Liver (tissue), 9 donors: ENCODE results near the gene CDC42. TPM values are rescaled to one million over a fixed set of nuclear protein-coding genes. Genes with fewer than 3 reads are reported as not detected.

ENCODE experiments used
- DNase-seq: peaks from one replicate; pipeline ENCODE4 v3.0.0-alpha.2; 2017; ENCODE audit warnings: low spot score
- H3K27ac ChIP-seq, 2 donors: one replicate each; pipeline ENCODE4 v1.7.0; 2013; ENCODE audit warnings: inconsistent platforms in 2 of 2, low read length in 2 of 2, control low read depth in 1 of 2, low read depth in 1 of 2, mild to moderate bottlenecking in 1 of 2
- H3K27me3 ChIP-seq, 4 donors: one replicate each; pipeline versions ENCODE4 v1.6.1 to v1.7.0; 2013; ENCODE audit warnings: low read length in 3 of 4, inconsistent platforms in 1 of 4, mild to moderate bottlenecking in 1 of 4, moderate library complexity in 1 of 4; ENCODE audit not compliant: control insufficient read depth in 4 of 4, insufficient read depth in 4 of 4
- H3K36me3 ChIP-seq, 4 donors: one replicate each; pipeline versions ENCODE4 v1.6.1 to v1.7.0; 2013; ENCODE audit warnings: low read length in 3 of 4, mild to moderate bottlenecking in 3 of 4, low read depth in 1 of 4, moderate library complexity in 1 of 4; ENCODE audit not compliant: control insufficient read depth in 4 of 4, insufficient read depth in 3 of 4
- H3K4me1 ChIP-seq, 4 donors: one replicate each; pipeline versions ENCODE4 v1.6.1 to v1.7.0; 2013; ENCODE audit warnings: low read length in 3 of 4, mild to moderate bottlenecking in 3 of 4, moderate library complexity in 1 of 4; ENCODE audit not compliant: control insufficient read depth in 4 of 4, insufficient read depth in 4 of 4
- H3K4me3 ChIP-seq, 3 donors: one replicate each; pipeline versions ENCODE4 v1.6.1 to v1.7.0; 2013; ENCODE audit warnings: low read length in 3 of 3, control low read depth in 1 of 3, low read depth in 1 of 3, mild to moderate bottlenecking in 1 of 3
- H3K9ac ChIP-seq, 2 donors: one replicate each; pipeline ENCODE4 v1.7.0; 2013; ENCODE audit warnings: low read length in 2 of 2, mild to moderate bottlenecking in 2 of 2, moderate library complexity in 2 of 2, control low read depth in 1 of 2, low read depth in 1 of 2
- H3K9me3 ChIP-seq, 4 donors: one replicate each; pipeline versions ENCODE4 v1.6.1 to v1.7.0; 2013; ENCODE audit warnings: low read length in 3 of 4; ENCODE audit not compliant: control insufficient read depth in 4 of 4
- EGR1 ChIP-seq, 2 donors: IDR thresholded peaks; 2 replicates each; pipeline ENCODE4 v1.6.1; 2016 to 2018; ENCODE audit warnings: antibody characterized with exemption in 2 of 2, low read depth in 2 of 2
- FOXA1 ChIP-seq: IDR thresholded peaks from 2 replicates; pipeline ENCODE4 v1.6.1; 2016; ENCODE audit warnings: antibody characterized with exemption
- FOXA2 ChIP-seq: IDR thresholded peaks from 2 replicates; pipeline ENCODE4 v1.6.1; 2016; ENCODE audit warnings: antibody characterized with exemption
- GABPA ChIP-seq, 2 donors: IDR thresholded peaks in 1 of 2; conservative IDR thresholded peaks in 1 of 2; 2 replicates each; pipeline ENCODE4 v1.6.1; 2016; ENCODE audit warnings: antibody characterized with exemption in 2 of 2, mild to moderate bottlenecking in 1 of 2, moderate library complexity in 1 of 2
- HNF4A ChIP-seq, 2 donors: conservative IDR thresholded peaks; 2 replicates each; pipeline ENCODE4 v1.6.1; 2016; ENCODE audit warnings: antibody characterized with exemption in 2 of 2, mild to moderate bottlenecking in 2 of 2
- HNF4G ChIP-seq: IDR thresholded peaks from 2 replicates; pipeline ENCODE4 v1.6.1; 2016; ENCODE audit warnings: antibody characterized with exemption
- JUND ChIP-seq, 2 donors: IDR thresholded peaks; 2 replicates each; pipeline ENCODE4 v1.6.1; 2016; ENCODE audit warnings: antibody characterized with exemption in 2 of 2
- NR2F2 ChIP-seq: IDR thresholded peaks from 2 replicates; pipeline ENCODE4 v1.6.1; 2016; ENCODE audit warnings: antibody characterized with exemption
- RAD21 ChIP-seq, 2 donors: IDR thresholded peaks; 2 replicates each; pipeline ENCODE4 v1.6.1; 2016; ENCODE audit warnings: antibody characterized with exemption in 2 of 2, mild to moderate bottlenecking in 2 of 2
- RXRA ChIP-seq, 2 donors: IDR thresholded peaks; 2 replicates each; pipeline ENCODE4 v1.6.1; 2017 to 2018; ENCODE audit warnings: antibody characterized with exemption in 2 of 2, mild to moderate bottlenecking in 1 of 2
- SP1 ChIP-seq: IDR thresholded peaks from 2 replicates; pipeline ENCODE4 v1.6.1; 2018; ENCODE audit warnings: antibody characterized with exemption, mild to moderate bottlenecking
- TAF1 ChIP-seq: conservative IDR thresholded peaks from 2 replicates; pipeline ENCODE4 v1.6.1; 2016; ENCODE audit warnings: antibody characterized with exemption, mild to moderate bottlenecking
- YY1 ChIP-seq: IDR thresholded peaks from 2 replicates; pipeline ENCODE4 v1.6.1; 2016; ENCODE audit warnings: antibody characterized with exemption, mild to moderate bottlenecking
- WGBS: extraction: QIAGEN DNeasy Blood & Tissue Kit; methylation state at CpG from one replicate; pipeline ENCODE4 v1.1.7; 2013; 5-methylcytosine and 5-hydroxymethylcytosine counted together
- polyA plus RNA-seq, 2 donors: library from polyadenylated mRNA; stranded (reverse) in 1 of 2; unstranded in 1 of 2; fragments of 200-250 nt in 1 of 2; fragments of >200 nt in 1 of 2; fragmentation: Nextera tagmentation in 1 of 2; extraction: Ambion mirVana in 1 of 2; gene quantifications; one replicate each; pipeline versions ENCODE4 v1.2.1 to v1.2.3, GENCODE V29; 2013 to 2015
- total RNA-seq, 2 donors: library from RNA; depleted of rRNA; stranded (reverse); fragments of >200 nt; gene quantifications; one replicate each; pipeline ENCODE4 v1.2.3, GENCODE V29; 2014
- TF ChIP-seq, protein P1 (sequence below): fragments of 150-350 bp; IDR thresholded peaks from 2 replicates; pipeline ENCODE4 v1.5.1; 2017; ENCODE audit warnings: improper control_type of control experiment, low read depth, low read length; ENCODE audit not compliant: missing input control
- TF ChIP-seq, protein P2 (sequence below): IDR thresholded peaks from 2 replicates; pipeline ENCODE4 v1.6.1; 2016; ENCODE audit warnings: antibody characterized with exemption
- TF ChIP-seq, protein P3 (sequence below): IDR thresholded peaks from 2 replicates; pipeline ENCODE4 v1.6.1; 2016; ENCODE audit warnings: antibody characterized with exemption
- TF ChIP-seq, protein P4 (sequence below): IDR thresholded peaks from 2 replicates; pipeline ENCODE4 v1.6.1; 2016; ENCODE audit warnings: antibody characterized with exemption, mild to moderate bottlenecking
- TF ChIP-seq, protein P5 (sequence below): IDR thresholded peaks from 2 replicates; pipeline ENCODE4 v1.6.1; 2016; ENCODE audit warnings: antibody characterized with exemption
- donor health status: healthy.
- donor health status: healthy.
- donor health status: healthy.
- donor health status: healthy.
- donor health status: healthy.

Gene CDC42
- total and polyA plus RNA-seq, 4 donors, result 40.3 to 140 (median 69.0) TPM

DNA sequence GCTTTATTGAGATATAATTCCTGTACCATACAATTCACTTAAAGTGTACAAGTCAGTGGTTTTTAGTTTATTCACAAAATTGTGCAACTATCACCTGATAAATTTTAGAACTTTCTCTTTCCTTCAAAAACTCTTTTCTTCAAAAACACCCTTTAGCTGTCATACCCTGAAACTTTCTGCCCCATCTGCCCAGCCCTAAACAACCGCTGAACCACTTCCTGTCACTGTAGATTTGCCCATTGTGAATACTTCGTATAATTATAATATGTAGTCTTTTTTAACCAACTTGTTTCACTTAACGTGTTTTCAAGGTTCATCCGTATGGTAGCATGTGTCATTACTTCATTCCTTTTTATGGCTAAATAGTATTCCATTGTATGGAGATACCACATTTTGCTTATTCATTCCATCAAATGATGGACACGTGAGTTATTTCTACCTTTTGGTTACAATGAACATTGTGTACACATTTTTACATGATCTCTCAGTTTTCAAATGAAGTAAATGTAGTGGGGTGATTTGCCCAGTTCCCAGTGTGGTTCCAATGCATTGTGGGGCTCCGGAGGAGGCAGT, 52.4 kb downstream of the CDC42 start:
- H3K27me3 ChIP-seq, result no peaks in the 10 kb centered on the region
- peaks cover 0 to 4% (median under 1%) of the 10 kb centered on the region in 4 donors for H3K36me3 ChIP-seq
- H3K9ac ChIP-seq, result no peak overlapping the region
- no peaks in the 10 kb centered on the region for H3K4me1 ChIP-seq
- H3K4me3 ChIP-seq, result no peak overlapping the region
- no peaks in the 10 kb centered on the region for H3K9me3 ChIP-seq
- no peak for DNase-seq
- no peak for TF ChIP-seq TAF1
- TF ChIP-seq HNF4G, result no peak
- TF ChIP-seq, protein P1, sequence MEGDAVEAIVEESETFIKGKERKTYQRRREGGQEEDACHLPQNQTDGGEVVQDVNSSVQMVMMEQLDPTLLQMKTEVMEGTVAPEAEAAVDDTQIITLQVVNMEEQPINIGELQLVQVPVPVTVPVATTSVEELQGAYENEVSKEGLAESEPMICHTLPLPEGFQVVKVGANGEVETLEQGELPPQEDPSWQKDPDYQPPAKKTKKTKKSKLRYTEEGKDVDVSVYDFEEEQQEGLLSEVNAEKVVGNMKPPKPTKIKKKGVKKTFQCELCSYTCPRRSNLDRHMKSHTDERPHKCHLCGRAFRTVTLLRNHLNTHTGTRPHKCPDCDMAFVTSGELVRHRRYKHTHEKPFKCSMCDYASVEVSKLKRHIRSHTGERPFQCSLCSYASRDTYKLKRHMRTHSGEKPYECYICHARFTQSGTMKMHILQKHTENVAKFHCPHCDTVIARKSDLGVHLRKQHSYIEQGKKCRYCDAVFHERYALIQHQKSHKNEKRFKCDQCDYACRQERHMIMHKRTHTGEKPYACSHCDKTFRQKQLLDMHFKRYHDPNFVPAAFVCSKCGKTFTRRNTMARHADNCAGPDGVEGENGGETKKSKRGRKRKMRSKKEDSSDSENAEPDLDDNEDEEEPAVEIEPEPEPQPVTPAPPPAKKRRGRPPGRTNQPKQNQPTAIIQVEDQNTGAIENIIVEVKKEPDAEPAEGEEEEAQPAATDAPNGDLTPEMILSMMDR, result no peak
- TF ChIP-seq, protein P2, sequence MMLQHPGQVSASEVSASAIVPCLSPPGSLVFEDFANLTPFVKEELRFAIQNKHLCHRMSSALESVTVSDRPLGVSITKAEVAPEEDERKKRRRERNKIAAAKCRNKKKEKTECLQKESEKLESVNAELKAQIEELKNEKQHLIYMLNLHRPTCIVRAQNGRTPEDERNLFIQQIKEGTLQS, result no peak
- TF ChIP-seq, protein P3, sequence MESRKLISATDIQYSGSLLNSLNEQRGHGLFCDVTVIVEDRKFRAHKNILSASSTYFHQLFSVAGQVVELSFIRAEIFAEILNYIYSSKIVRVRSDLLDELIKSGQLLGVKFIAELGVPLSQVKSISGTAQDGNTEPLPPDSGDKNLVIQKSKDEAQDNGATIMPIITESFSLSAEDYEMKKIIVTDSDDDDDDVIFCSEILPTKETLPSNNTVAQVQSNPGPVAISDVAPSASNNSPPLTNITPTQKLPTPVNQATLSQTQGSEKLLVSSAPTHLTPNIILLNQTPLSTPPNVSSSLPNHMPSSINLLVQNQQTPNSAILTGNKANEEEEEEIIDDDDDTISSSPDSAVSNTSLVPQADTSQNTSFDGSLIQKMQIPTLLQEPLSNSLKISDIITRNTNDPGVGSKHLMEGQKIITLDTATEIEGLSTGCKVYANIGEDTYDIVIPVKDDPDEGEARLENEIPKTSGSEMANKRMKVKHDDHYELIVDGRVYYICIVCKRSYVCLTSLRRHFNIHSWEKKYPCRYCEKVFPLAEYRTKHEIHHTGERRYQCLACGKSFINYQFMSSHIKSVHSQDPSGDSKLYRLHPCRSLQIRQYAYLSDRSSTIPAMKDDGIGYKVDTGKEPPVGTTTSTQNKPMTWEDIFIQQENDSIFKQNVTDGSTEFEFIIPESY, result no peak
- no peak for TF ChIP-seq FOXA2
- no peak for TF ChIP-seq FOXA1
- TF ChIP-seq RAD21 (IDR thresholded peaks at IDR 0.05), result no peak
- no peak for TF ChIP-seq SP1
- TF ChIP-seq GABPA (IDR thresholded peaks at IDR 0.05 in 1 of 2, conservative IDR thresholded peaks at IDR 0.05 in 1 of 2), result no peak
- no peak for TF ChIP-seq YY1
- TF ChIP-seq, protein P4, sequence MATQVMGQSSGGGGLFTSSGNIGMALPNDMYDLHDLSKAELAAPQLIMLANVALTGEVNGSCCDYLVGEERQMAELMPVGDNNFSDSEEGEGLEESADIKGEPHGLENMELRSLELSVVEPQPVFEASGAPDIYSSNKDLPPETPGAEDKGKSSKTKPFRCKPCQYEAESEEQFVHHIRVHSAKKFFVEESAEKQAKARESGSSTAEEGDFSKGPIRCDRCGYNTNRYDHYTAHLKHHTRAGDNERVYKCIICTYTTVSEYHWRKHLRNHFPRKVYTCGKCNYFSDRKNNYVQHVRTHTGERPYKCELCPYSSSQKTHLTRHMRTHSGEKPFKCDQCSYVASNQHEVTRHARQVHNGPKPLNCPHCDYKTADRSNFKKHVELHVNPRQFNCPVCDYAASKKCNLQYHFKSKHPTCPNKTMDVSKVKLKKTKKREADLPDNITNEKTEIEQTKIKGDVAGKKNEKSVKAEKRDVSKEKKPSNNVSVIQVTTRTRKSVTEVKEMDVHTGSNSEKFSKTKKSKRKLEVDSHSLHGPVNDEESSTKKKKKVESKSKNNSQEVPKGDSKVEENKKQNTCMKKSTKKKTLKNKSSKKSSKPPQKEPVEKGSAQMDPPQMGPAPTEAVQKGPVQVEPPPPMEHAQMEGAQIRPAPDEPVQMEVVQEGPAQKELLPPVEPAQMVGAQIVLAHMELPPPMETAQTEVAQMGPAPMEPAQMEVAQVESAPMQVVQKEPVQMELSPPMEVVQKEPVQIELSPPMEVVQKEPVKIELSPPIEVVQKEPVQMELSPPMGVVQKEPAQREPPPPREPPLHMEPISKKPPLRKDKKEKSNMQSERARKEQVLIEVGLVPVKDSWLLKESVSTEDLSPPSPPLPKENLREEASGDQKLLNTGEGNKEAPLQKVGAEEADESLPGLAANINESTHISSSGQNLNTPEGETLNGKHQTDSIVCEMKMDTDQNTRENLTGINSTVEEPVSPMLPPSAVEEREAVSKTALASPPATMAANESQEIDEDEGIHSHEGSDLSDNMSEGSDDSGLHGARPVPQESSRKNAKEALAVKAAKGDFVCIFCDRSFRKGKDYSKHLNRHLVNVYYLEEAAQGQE, result no peak
- TF ChIP-seq HNF4A (conservative IDR thresholded peaks at IDR 0.05), result no peak
- no peak for TF ChIP-seq JUND (IDR thresholded peaks at IDR 0.05)
- TF ChIP-seq NR2F2, result no peak
- TF ChIP-seq RXRA (IDR thresholded peaks at IDR 0.05), result no peak
- TF ChIP-seq, protein P5, sequence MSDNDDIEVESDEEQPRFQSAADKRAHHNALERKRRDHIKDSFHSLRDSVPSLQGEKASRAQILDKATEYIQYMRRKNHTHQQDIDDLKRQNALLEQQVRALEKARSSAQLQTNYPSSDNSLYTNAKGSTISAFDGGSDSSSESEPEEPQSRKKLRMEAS, result no peak
- no peak for TF ChIP-seq EGR1 (IDR thresholded peaks at IDR 0.05; ENCODE audit: low read depth in 2 of 2)
- no peak overlapping the region for H3K27ac ChIP-seq
- WGBS, result 94% methylated on average over 6 of the region's 6 CpGs
